Measurements from ENCODE around the gene GRID1.

DNA sequence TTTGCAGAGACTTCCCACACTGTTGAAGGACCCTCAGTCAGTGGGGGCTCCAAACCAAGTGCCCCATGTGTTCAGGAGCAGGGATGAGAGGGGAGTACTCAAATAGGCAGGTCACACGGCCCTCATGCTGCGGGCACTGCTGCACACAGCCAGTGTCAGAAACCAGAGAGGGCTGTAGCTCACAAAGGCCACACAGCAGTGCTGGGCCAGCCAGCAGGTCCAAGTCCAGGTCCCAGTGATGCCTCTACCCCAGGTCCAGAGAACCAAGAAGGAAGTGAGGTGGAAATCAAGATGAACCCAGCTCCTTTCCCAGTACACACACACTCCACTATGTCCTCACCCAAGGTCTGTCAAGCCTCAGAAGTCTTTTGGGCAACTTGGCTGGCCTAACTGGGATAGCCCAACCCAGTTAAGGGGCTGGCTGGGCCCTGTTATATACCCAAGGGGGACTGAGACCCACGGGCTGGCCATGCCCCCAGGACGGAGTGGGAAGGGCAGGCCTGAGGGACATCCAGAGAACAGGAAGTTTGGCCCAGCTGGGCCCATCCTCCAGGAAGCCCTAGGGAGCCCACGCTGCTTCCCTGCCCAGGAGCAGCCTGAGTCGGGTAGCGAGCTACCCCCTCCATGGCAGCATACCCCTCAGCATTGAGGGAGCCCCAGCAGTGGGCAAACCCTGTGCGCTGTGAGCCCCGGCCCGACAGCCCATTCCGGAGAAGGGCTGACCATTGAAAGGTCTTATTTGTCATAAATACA is 24.3 kb downstream of the GRID1 start:
- no peak for TF ChIP-seq POLR2A (IDR thresholded peaks at IDR 0.05)
- TF ChIP-seq, protein P1, sequence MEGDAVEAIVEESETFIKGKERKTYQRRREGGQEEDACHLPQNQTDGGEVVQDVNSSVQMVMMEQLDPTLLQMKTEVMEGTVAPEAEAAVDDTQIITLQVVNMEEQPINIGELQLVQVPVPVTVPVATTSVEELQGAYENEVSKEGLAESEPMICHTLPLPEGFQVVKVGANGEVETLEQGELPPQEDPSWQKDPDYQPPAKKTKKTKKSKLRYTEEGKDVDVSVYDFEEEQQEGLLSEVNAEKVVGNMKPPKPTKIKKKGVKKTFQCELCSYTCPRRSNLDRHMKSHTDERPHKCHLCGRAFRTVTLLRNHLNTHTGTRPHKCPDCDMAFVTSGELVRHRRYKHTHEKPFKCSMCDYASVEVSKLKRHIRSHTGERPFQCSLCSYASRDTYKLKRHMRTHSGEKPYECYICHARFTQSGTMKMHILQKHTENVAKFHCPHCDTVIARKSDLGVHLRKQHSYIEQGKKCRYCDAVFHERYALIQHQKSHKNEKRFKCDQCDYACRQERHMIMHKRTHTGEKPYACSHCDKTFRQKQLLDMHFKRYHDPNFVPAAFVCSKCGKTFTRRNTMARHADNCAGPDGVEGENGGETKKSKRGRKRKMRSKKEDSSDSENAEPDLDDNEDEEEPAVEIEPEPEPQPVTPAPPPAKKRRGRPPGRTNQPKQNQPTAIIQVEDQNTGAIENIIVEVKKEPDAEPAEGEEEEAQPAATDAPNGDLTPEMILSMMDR (IDR thresholded peaks at IDR 0.05), result no peak
